GM21529 (cell line): Measurements from ENCODE around the gene BCL2L15.
A peak's percentile ranks its signal among the peaks of the same experiment; 100 is the strongest.
"Not testable (repeated sequence)": the region's sequence is repeated elsewhere in the genome, so short reads cannot be mapped to it uniquely, and the experiment has no call there.

Source experiments
- ATAC-seq: cut with Tn5 transposase; IDR thresholded peaks from one replicate; pipeline ENCODE4 v1.9.1; 2021; ENCODE audit not compliant: unreplicated experiment

The BCL2L15 gene

GRCh38 chr1:113872219-113872935 lies 15.0 kb downstream of the BCL2L15 start:
- peak; percentile 4 for ATAC-seq

- ATAC-seq: peak; percentile 92
Observed at GRCh38 chr1:113871597-113872113, 15.7 kb downstream of the BCL2L15 start, which contains the start of gene PTPN22. Gene PTPN22 (minus strand): TSS chr1:113871712.

GRCh38 chr1:113870778-113871177 lies 16.6 kb downstream of the BCL2L15 start:
- no peak for ATAC-seq

GRCh38 chr1:113868387-113869083 lies 18.8 kb downstream of the BCL2L15 start:
- ATAC-seq: no peak

GRCh38 chr1:113861641-113862040 lies 25.7 kb downstream of the BCL2L15 start:
- ATAC-seq: no peak

- ATAC-seq: no peak
Observed at GRCh38 chr1:113860891-113861290, 26.5 kb downstream of the BCL2L15 start.

GRCh38 chr1:113859478-113860175 lies 27.8 kb downstream of the BCL2L15 start:
- peak; percentile 86 for ATAC-seq

GRCh38 chr1:113858982-113859381 lies 28.4 kb downstream of the BCL2L15 start:
- no peak for ATAC-seq

- ATAC-seq: peak; percentile 40
Observed at GRCh38 chr1:113858418-113858817, 29.0 kb downstream of the BCL2L15 start.

- no peak for ATAC-seq
Observed at GRCh38 chr1:113857776-113858175, 29.6 kb downstream of the BCL2L15 start.

GRCh38 chr1:113856401-113856790 lies 31.0 kb downstream of the BCL2L15 start:
- ATAC-seq: no peak

GRCh38 chr1:113855630-113856400 lies 31.6 kb downstream of the BCL2L15 start:
- ATAC-seq: no peak

GRCh38 chr1:113854234-113854633 lies 33.1 kb downstream of the BCL2L15 start:
- ATAC-seq: no peak

GRCh38 chr1:113852694-113853093 lies 34.7 kb downstream of the BCL2L15 start:
- not testable (repeated sequence) for ATAC-seq

- ATAC-seq: no peak
Observed at GRCh38 chr1:113850127-113850796, 37.1 kb downstream of the BCL2L15 start.

GRCh38 chr1:113849072-113849471 lies 38.3 kb downstream of the BCL2L15 start:
- ATAC-seq: no peak

- no peak for ATAC-seq
Observed at GRCh38 chr1:113846391-113847035, 40.9 kb downstream of the BCL2L15 start.

GRCh38 chr1:113836534-113836933 lies 50.8 kb downstream of the BCL2L15 start:
- ATAC-seq: no peak

GRCh38 chr1:113835686-113836290 lies 51.6 kb downstream of the BCL2L15 start:
- no peak for ATAC-seq
